Measurements from ENCODE around the gene TTC7B.

TTC7B gene

GRCh38 chr14:90641615-90642243 is 174.5 kb downstream of the TTC7B start:
- DNase-seq, result no peak

DNA sequence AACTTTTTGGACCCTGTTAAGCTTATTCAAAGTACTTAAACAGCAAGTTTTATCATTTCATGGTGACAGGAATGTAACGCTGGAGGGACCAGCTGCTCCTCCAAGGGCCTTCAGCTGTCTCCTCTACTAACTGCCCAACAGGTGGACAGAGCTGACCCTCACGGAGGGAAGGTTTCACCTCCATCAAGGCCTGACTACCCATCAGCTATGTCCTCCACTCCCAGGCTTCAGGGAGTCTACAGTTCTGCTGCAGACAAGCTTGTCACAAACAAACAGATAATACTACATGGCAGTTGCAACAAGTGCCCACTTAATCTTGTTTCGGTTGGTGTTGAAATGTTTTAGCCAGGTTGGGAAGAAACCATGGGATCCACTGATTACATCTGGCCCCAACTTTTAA is 175.1 kb downstream of the TTC7B start:
- DNase-seq, result no peak

- no peak for DNase-seq
These were observed 176.6 kb downstream of the TTC7B start for GRCh38 chr14:90639641-90640040.

DNA sequence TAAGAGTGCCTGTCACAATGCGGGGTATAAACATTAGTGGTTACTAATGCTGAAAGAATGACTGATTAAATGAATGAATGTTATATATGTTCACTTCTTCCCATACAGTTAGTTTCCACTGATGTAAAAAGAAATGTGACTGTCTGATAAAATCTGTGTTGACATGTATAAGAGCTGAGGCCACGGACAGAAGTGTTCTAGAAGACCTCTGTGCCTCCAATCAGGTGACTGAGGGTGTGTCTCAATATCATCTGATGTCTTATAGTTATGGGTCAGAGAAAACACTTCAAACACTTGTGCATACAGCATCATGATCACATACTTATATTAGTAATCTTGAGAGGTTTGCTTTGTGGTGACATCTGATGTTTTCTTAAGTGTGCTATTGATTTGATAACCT is 183.4 kb downstream of the TTC7B start:
- DNase-seq, result no peak

GRCh38 chr14:90632451-90632850 is 183.8 kb downstream of the TTC7B start:
- DNase-seq, result no peak

GRCh38 chr14:90630171-90630806 is 185.9 kb downstream of the TTC7B start:
- DNase-seq, result no peak

GRCh38 chr14:90629471-90629870 is 186.8 kb downstream of the TTC7B start:
- no peak for DNase-seq

DNA sequence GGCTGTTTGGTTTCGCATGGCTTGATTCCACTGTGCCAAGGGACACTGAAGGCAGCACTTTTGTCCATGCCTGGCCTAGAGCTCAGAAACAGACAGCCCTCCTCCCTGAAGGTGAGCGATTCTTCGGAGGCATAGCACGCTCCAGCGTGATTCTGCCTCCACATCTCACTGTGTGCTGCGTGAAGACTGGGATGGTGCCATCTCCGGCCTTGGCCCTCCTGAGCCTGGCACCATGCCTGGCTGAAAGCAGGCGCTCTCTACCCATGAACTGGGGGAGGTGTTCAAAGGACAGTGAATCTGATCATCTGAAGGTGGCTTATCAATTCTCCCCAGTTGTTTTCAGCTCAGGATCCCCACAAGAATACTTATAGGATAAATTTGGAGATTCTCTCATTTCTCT is 187.4 kb downstream of the TTC7B start:
- DNase-seq, result no peak

- no peak for DNase-seq
These were observed 188.8 kb downstream of the TTC7B start for GRCh38 chr14:90627478-90627877.

DNA sequence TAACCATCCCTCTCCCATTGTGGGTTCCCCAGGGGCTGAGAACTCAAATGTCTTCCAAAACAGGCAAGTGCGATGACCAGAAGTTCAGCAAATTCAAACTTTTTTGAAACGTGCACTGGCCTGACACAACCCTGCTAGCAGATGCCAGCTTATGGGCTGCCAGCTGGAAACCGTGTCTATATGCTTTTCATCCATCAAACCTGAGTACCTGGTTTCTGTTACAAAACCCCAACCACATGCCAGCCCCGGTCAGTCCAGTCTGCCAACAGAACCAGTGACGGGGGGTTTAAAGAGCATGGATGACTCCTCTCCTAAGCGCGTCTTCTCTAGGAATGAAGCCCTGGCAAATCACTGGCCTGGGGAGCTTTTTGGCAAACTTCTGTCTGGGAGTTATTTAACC is 189.7 kb downstream of the TTC7B start:
- DNase-seq, result no peak

- DNase-seq, result no peak
These were observed 190.8 kb downstream of the TTC7B start for GRCh38 chr14:90625445-90625844.

- DNase-seq, result no peak
These were observed 191.4 kb downstream of the TTC7B start for GRCh38 chr14:90624732-90625400.

GRCh38 chr14:90624227-90624626 is 192.0 kb downstream of the TTC7B start:
- DNase-seq, result no peak

GRCh38 chr14:90621201-90621600 is 195.0 kb downstream of the TTC7B start:
- DNase-seq, result no peak

GRCh38 chr14:90620568-90621077 is 195.6 kb downstream of the TTC7B start:
- DNase-seq, result peak; percentile 41

DNA sequence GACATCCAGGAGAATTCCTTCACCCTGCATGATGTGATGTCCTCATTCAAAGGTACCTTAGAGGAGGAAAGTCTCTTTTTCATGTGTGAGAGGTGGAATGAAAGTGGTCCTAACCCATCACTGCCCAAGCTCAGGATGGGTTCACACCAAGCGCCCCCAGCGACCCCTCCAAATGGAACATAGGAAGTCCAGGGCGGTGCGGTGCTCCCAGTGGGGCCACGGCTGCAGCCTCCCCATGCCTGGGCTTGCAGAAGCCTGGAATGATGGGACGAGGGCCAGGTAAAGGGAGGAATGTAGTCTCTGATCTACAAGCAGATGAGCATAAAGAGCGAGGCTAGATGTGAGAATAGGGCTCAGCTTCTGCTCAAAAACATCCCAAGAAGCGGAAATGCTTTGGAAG is 196.3 kb downstream of the TTC7B start:
- DNase-seq, result no peak

- DNase-seq, result no peak
These were observed 198.3 kb downstream of the TTC7B start for GRCh38 chr14:90617961-90618360.

GRCh38 chr14:90616881-90617280 is 199.3 kb downstream of the TTC7B start:
- no peak for DNase-seq

GRCh38 chr14:90616313-90616712 is 199.9 kb downstream of the TTC7B start:
- no peak for DNase-seq

DNA sequence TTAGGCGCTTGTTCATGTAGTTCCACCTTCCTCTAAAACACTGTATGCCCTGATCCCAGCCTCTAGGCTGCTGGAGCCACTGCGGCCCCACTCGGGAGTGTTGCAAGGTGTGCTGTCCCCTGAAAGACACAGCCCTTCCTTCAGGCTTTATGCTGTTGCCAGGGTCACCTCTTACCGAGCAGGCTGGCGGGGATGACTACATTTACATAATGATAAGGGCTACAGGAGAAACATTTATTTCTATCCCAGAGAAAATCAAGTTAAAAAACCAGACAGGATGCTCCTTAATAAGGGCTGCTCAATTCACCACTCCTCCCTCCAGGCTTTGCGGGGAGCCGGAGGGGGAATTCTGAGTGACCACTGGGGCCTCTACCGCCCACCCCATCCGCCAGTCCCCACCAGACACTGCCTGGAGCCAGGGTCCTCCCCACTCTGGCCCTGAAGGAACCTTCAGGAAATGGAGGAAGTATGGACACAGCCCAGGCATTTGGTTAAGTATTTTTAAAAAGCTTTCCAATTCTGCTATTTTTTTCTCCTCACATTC is 200.6 kb downstream of the TTC7B start:
- no peak for DNase-seq

GRCh38 chr14:90614696-90615516 is 201.3 kb downstream of the TTC7B start:
- no peak for DNase-seq

- no peak for DNase-seq
These were observed 202.2 kb downstream of the TTC7B start for GRCh38 chr14:90613997-90614396.

DNA sequence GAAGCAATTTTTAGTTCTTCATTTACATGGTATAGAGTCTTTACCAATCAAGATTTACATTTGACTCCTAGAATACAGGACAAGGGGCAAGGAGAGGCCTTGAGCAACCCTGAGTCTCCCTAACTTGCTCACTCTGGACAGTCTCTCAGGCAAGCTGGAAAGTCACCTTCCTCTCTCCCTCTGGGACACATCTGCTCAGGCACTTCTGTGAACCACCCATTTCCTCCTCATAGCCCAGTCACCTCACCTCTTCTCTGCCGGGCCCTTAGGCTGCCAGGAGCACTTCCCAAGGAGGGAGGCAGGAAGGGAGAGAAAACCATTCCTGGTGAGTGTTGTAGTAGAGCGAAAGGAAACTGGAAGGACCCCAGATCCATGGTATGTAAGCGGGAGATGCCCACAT is 202.8 kb downstream of the TTC7B start:
- DNase-seq, result no peak

Data from NCI-H1436 treated with DMSO at 0.1 percent for 48 hours (cell line).